Subcutaneous abdominal adipose tissue (tissue), 5 donors: ENCODE results near the gene E2F1.

Source experiments
- H3K27ac ChIP-seq: one replicate; pipeline ENCODE4 v1.7.0; 2013; ENCODE audit warnings: low read depth, mild to moderate bottlenecking, inconsistent platforms, low read length, moderate library complexity
- H3K27me3 ChIP-seq, 5 donors: one replicate each; pipeline ENCODE4 v1.7.0; 2013; ENCODE audit warnings: low read length in 5 of 5, inconsistent platforms in 1 of 5; ENCODE audit not compliant: control insufficient read depth in 5 of 5, insufficient read depth in 4 of 5
- H3K36me3 ChIP-seq, 5 donors: one replicate each; pipeline ENCODE4 v1.7.0; 2013; ENCODE audit warnings: low read length in 5 of 5; ENCODE audit not compliant: control insufficient read depth in 5 of 5, insufficient read depth in 5 of 5
- H3K4me1 ChIP-seq, 5 donors: one replicate each; pipeline ENCODE4 v1.7.0; 2013; ENCODE audit warnings: low read length in 5 of 5, mild to moderate bottlenecking in 3 of 5, moderate library complexity in 1 of 5; ENCODE audit not compliant: control insufficient read depth in 5 of 5, insufficient read depth in 5 of 5
- H3K4me3 ChIP-seq, 5 donors: one replicate each; pipeline ENCODE4 v1.7.0; 2013; ENCODE audit warnings: low read length in 5 of 5, low read depth in 1 of 5
- H3K9ac ChIP-seq, 5 donors: one replicate each; pipeline ENCODE4 v1.7.0; 2013; ENCODE audit warnings: low read length in 5 of 5, mild to moderate bottlenecking in 4 of 5, moderate library complexity in 3 of 5
- H3K9me3 ChIP-seq, 5 donors: one replicate each; pipeline ENCODE4 v1.7.0; 2013; ENCODE audit warnings: low read length in 5 of 5; ENCODE audit not compliant: control insufficient read depth in 5 of 5
- donor health status: healthy.
- donor health status: healthy.
- donor health status: healthy.
- donor health status: healthy.
- donor health status: healthy.

E2F1 gene

GRCh38 chr20:33679758-33680485, 6.3 kb downstream of the E2F1 start:
- no peaks in the 10 kb centered on the region for H3K36me3 ChIP-seq
- H3K4me3 ChIP-seq, result no peak overlapping the region
- peak overlapping the region in 1 of 5 donors; percentile 37 for H3K9ac ChIP-seq
- H3K27ac ChIP-seq, result no peak overlapping the region
- H3K4me1 ChIP-seq, result peaks cover 16 to 59% (median 50%) of the 10 kb centered on the region in 5 donors
- H3K27me3 ChIP-seq, result no peaks in the 10 kb centered on the region
- no peaks in the 10 kb centered on the region for H3K9me3 ChIP-seq

DNA sequence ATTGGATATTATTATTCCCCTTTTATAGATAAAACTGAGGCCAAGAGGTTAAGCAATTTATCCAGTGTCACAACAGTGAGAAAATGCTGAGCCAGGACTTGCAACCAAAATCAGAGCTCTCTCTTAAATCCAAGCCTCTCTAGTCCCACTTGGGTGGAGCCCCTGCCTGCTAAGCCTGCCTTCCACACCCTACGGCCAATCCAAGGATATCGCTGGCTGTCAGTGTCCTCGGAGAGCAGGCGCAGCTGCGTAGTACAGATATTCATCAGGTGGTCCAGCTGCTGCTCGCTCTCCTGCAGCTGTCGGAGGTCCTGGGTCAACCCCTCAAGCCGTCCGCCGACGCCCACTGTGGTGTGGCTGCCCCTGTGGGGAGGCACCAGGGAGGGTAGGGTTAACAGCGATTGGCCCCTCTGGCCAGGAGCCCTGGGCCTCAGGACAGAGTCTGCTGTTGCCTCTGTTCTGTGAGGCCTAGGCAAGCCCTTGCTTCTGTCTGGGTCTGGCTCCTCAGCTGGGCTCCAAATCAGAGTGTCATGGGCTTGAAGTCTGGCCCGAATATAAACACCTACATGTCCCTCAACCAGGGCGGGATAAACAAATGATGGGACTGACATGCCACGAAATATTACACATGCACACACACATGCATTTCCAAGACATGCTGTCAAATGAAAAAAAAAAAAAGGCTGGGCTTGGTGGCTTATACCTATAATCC, 8.0 kb downstream of the E2F1 start:
- Histone ChIP-seq H3K36me3 (no peaks in the 10 kb centered on the region), H3K9me3 (no peaks in the 10 kb centered on the region), H3K27me3 (no peaks in the 10 kb centered on the region), H3K4me3 (peak overlapping the region in 3 of 5 donors; percentile 11 to 23 (median 19)), H3K27ac (peak overlapping the region; percentile 16), H3K9ac (peak overlapping the region in 1 of 5 donors; percentile 59), H3K4me1 (peaks cover 16 to 65% (median 54%) of the 10 kb centered on the region in 5 donors)

DNA sequence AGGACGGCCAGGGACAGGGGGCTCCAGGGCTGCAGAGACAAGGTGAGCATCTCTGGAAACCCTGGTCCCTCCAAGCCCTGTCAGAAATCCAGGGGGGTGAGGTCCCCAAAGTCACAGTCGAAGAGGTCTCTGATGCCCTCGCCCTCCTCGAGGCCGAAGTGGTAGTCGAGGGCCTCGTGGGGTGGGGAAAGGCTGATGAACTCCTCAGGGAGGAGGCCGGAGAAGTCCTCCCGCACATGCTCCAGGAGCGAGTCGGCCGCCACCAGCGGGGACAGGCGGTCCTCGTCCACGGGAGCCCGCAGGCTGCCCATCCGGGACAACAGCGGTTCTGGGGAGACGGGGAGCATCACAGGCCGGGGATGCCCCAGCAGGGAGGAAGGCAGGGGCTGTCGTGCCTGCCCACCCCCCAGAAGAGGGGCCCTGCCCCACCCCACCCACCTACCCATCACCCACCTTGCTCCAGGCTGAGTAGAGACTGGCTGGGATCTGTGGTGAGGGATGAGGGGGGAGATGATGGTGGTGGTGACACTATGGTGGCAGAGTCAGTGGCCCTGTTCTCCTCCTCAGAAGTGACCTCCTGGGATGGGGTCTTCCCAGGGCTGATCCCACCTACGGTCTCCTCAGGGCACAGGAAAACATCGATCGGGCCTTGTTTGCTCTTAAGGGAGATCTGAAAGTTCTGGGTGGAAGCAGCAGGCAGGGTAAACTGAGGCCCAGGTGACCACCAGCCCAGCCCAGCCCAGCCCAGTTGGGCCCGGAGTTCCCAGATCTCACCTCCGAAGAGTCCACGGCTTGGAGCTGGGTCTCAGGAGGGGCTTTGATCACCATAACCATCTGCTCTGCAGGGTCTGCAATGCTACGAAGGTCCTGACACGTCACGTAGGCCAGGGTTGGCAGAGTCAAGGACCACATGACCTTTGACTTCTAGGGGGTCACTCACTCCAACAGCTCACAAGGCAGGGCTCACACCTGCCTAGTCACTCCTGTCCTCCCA, 9.2 kb downstream of the E2F1 start:
- no peaks in the 10 kb centered on the region for H3K27me3 ChIP-seq
- H3K9ac ChIP-seq, result peak overlapping the region in 1 of 5 donors; percentile 9
- H3K36me3 ChIP-seq, result peaks cover 0 to under 1% (median 0%) of the 10 kb centered on the region in 5 donors
- peaks cover 16 to 77% (median 66%) of the 10 kb centered on the region in 5 donors for H3K4me1 ChIP-seq
- H3K9me3 ChIP-seq, result no peaks in the 10 kb centered on the region
- no peak overlapping the region for H3K4me3 ChIP-seq
- peak overlapping the region; percentile 87 for H3K27ac ChIP-seq

- peak overlapping the region in 1 of 5 donors; percentile 75 for H3K4me3 ChIP-seq
- peak overlapping the region; percentile 87 for H3K27ac ChIP-seq
- peak overlapping the region in 3 of 5 donors; percentile 20 to 73 (median 53) for H3K9ac ChIP-seq
- H3K9me3 ChIP-seq, result no peaks in the 10 kb centered on the region
- H3K36me3 ChIP-seq, result peaks cover 0 to 8% (median 0%) of the 10 kb centered on the region in 5 donors
- H3K4me1 ChIP-seq, result peaks cover 16 to 78% (median 67%) of the 10 kb centered on the region in 5 donors
- H3K27me3 ChIP-seq, result no peaks in the 10 kb centered on the region
These were observed 10.1 kb downstream of the E2F1 start for GRCh38 chr20:33676121-33676520.

DNA sequence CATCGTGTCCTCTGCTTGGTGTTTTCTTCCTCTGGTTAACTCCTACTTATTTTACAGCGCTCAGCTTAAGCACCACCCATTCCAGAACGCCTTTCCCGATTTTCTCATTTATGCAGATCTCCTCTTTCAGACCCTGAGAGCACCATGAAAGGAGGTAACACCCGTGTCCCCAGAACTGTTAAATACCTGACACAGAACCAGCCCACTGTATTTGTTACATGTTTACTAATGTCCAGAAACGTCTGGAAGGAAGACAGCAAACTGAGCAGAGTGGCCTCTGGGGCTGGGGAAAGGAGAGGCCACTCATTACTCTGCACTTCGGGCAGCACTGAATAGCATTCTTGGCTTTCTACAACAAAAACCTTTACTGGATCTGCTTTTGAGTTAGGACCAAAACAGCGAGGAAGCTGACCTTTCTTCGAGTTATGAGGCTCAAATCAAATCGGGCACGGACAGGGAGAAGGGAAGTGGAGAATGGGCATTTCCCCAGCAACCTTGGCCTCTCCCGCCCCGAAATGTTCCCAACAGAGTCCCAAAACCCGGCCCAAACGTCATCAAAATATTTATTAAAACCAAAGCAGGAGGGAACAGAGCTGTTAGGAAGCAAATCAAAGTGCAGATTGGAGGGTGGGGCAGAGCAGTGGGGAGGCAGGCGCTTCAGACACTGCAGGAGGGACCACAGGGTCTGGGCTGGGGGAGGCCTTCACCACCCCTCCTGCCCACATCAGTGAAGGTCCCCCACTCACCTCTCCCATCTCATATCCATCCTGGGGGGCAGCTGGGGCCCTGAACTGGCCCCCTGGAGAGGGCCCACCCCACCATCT, 10.8 kb downstream of the E2F1 start:
- Histone ChIP-seq H3K9me3 (no peaks in the 10 kb centered on the region), H3K9ac (peak overlapping the region; percentile 40 to 87 (median 71)), H3K4me1 (peaks cover 16 to 70% (median 62%) of the 10 kb centered on the region in 5 donors), H3K36me3 (peaks cover 0 to 16% (median 4%) of the 10 kb centered on the region in 5 donors), H3K27ac (peak overlapping the region; percentile 87), H3K4me3 (peak overlapping the region; percentile 62 to 75 (median 71)), H3K27me3 (no peaks in the 10 kb centered on the region)

DNA sequence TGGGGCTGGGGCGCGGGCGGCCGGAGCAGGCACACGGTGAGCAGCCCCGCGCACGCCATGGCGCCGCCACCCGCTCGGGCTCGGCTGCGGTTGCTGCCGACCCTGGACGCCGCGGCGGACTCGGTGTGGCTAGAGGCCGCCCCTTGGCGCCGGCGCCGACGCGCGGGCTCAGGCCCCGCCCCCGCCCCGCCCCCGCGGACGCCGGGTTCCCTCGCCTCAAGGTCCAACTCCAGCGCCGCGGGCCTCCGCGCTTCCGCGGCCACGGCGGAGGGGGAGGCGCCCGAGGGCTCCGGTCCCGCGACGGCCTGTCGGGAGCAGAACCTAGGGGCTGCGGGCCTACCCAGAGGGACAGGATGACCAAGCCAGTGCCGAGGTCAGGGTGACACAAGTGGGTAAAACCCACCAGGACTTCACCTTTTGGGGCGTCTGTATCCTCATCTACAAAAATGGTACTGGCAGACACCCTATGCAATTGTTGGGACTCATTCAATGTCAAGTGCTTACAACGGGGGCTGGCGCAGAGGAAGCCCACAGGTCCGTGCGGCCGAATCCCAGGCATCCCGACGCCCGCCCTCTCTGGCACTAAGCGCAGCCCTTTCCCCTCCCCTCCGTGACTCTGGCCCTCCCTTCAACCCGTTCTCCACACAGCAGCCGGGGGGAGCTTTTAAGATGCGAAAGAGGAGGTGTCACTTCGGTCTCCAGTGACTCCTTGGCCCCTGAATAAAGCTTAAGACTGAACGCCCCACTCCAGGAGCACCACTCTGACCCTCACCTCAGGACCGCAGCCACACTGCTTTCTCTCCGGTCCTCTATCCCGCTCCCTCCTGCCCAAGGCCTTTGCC, 11.7 kb downstream of the E2F1 start, which contains the start of gene NECAB3:
NECAB3 (minus strand) TSS at position 135 of the 842 bp plus-strand sequence; CDS start at position 59, 76 bp downstream.
- Histone ChIP-seq H3K27me3 (no peaks in the 10 kb centered on the region), H3K36me3 (peaks cover 0 to 21% (median 8%) of the 10 kb centered on the region in 5 donors), H3K4me1 (peaks cover 16 to 66% (median 62%) of the 10 kb centered on the region in 5 donors), H3K27ac (peak within 1 kb of the TSS; percentile 87), H3K9me3 (no peaks in the 10 kb centered on the region), H3K9ac (peak within 1 kb of the TSS; percentile 57 to 87 (median 76)), H3K4me3 (peak within 1 kb of the TSS; percentile 62 to 77 (median 75))

- Histone ChIP-seq H3K36me3 (peaks cover 0 to 26% (median 13%) of the 10 kb centered on the region in 5 donors), H3K27ac (no peak overlapping the region), H3K9ac (peak overlapping the region; percentile 57 to 84 (median 70)), H3K4me1 (peaks cover 16 to 65% (median 60%) of the 10 kb centered on the region in 5 donors), H3K4me3 (peak overlapping the region; percentile 62 to 77 (median 75)), H3K27me3 (no peaks in the 10 kb centered on the region), H3K9me3 (no peaks in the 10 kb centered on the region)
These were observed 12.5 kb downstream of the E2F1 start for GRCh38 chr20:33673410-33674293.

GRCh38 chr20:33673114-33673409, 13.1 kb downstream of the E2F1 start:
- Histone ChIP-seq H3K27ac (no peak overlapping the region), H3K4me1 (peaks cover 14 to 64% (median 59%) of the 10 kb centered on the region in 5 donors), H3K27me3 (no peaks in the 10 kb centered on the region), H3K4me3 (peak overlapping the region; percentile 62 to 77 (median 75)), H3K36me3 (peaks cover 0 to 29% (median 14%) of the 10 kb centered on the region in 5 donors), H3K9ac (peak overlapping the region in 4 of 5 donors; percentile 57 to 84 (median 73)), H3K9me3 (no peaks in the 10 kb centered on the region)
